Endodermal cell (in vitro differentiated cells): ENCODE results near the gene FRAT2. TPM values are rescaled to one million over a fixed set of nuclear protein-coding genes. Genes with fewer than 3 reads are reported as not detected.

Experiments
- DNase-seq: peaks from one replicate; pipeline ENCODE4 v3.0.0-alpha.2; 2017
- H3K27ac ChIP-seq: 2 replicates; pipeline ENCODE4 v1.5.1; 2013; ENCODE audit warnings: mild to moderate bottlenecking, low read depth, low read length, moderate library complexity
- H3K27me3 ChIP-seq: 2 replicates; pipeline ENCODE4 v1.6.1; 2013; ENCODE audit warnings: mild to moderate bottlenecking, low read length, moderate library complexity; ENCODE audit not compliant: insufficient read depth, control insufficient read depth, poor library complexity, severe bottlenecking
- H3K36me3 ChIP-seq: 2 replicates; pipeline ENCODE4 v1.7.0; 2013; ENCODE audit warnings: mild to moderate bottlenecking, low read length, moderate library complexity; ENCODE audit not compliant: control insufficient read depth, insufficient read depth
- H3K4me1 ChIP-seq: one replicate; pipeline ENCODE4 v1.7.0; 2013; ENCODE audit warnings: low read length; ENCODE audit not compliant: control insufficient read depth, insufficient read depth
- H3K4me3 ChIP-seq: 2 replicates; pipeline ENCODE4 v1.5.1; 2013; ENCODE audit warnings: mild to moderate bottlenecking, low read length, moderate library complexity
- H3K9ac ChIP-seq: 2 replicates; pipeline ENCODE4 v1.6.1; 2013; ENCODE audit warnings: mild to moderate bottlenecking, low read length, moderate library complexity; ENCODE audit not compliant: poor library complexity, severe bottlenecking; ENCODE audit errors: extremely low read depth
- H3K9me3 ChIP-seq: 2 replicates; pipeline ENCODE4 v1.6.1; 2013; ENCODE audit warnings: mild to moderate bottlenecking, low read length, moderate library complexity; ENCODE audit not compliant: control insufficient read depth
- H3K27ac Mint-ChIP-seq: 2 replicates; pipeline ENCODE4 v1.8.0; 2020; ENCODE audit warnings: mixed read lengths
- H3K27me3 Mint-ChIP-seq: 2 replicates; pipeline ENCODE4 v1.8.0; 2021; ENCODE audit warnings: mild to moderate bottlenecking, mixed read lengths; ENCODE audit not compliant: insufficient read depth
- H3K36me3 Mint-ChIP-seq: 2 replicates; pipeline ENCODE4 v1.8.0; 2020; ENCODE audit warnings: low read depth, mixed read lengths
- H3K4me1 Mint-ChIP-seq: 2 replicates; pipeline ENCODE4 v1.8.0; 2020; ENCODE audit warnings: mixed read lengths
- H3K4me3 Mint-ChIP-seq: 2 replicates; pipeline ENCODE4 v1.8.0; 2020; ENCODE audit warnings: mild to moderate bottlenecking, moderate library complexity, mixed read lengths
- H3K9me3 Mint-ChIP-seq: 2 replicates; pipeline ENCODE4 v1.8.0; 2020; ENCODE audit warnings: mild to moderate bottlenecking, mixed read lengths
- WGBS, 2 experiments: methylation state at CpG; one replicate each; pipeline versions ENCODE4 v1.1.5 to v1.1.7; 2013; ENCODE audit warnings: missing lambda C conversion rate in 2 of 2, mixed read lengths in 1 of 2; ENCODE audit not compliant: insufficient coverage in 1 of 2, insufficient read length in 1 of 2; 5-methylcytosine and 5-hydroxymethylcytosine counted together
- total RNA-seq, 2 donors: library from RNA; stranded (reverse); fragmentation: NEBNext Ultra II Directional in 1 of 2; extraction: Animal tissue kit (Norgen Biotek cat#: 25700) in 1 of 2; gene quantifications; 2 replicates in 1 of 2; 3 replicates in 1 of 2; pipeline ENCODE4 v1.2.1, GENCODE V29; 2021
- TF ChIP-seq, protein P1 (sequence below): fragments of 200-600 bp; sonication (generic); conservative IDR thresholded peaks from 2 replicates; pipeline ENCODE4 v1.5.0; 2021; ENCODE audit warnings: antibody characterized with exemption, mild to moderate bottlenecking

The FRAT2 gene
- total RNA-seq, 2 donors from 2014 or later = 31.0 to 35.2 TPM

- TF ChIP-seq, protein P1, sequence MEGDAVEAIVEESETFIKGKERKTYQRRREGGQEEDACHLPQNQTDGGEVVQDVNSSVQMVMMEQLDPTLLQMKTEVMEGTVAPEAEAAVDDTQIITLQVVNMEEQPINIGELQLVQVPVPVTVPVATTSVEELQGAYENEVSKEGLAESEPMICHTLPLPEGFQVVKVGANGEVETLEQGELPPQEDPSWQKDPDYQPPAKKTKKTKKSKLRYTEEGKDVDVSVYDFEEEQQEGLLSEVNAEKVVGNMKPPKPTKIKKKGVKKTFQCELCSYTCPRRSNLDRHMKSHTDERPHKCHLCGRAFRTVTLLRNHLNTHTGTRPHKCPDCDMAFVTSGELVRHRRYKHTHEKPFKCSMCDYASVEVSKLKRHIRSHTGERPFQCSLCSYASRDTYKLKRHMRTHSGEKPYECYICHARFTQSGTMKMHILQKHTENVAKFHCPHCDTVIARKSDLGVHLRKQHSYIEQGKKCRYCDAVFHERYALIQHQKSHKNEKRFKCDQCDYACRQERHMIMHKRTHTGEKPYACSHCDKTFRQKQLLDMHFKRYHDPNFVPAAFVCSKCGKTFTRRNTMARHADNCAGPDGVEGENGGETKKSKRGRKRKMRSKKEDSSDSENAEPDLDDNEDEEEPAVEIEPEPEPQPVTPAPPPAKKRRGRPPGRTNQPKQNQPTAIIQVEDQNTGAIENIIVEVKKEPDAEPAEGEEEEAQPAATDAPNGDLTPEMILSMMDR = no peak
- H3K27ac Mint-ChIP-seq = peak overlapping the region; percentile 39
- H3K27me3 ChIP-seq = peaks cover 11% of the 10 kb centered on the region
- peak; percentile 70 for DNase-seq
- H3K36me3 ChIP-seq = peaks cover 3% of the 10 kb centered on the region
- H3K9me3 ChIP-seq = no peaks in the 10 kb centered on the region
- WGBS, 2 experiments = 34 to 70% methylated on average over 17 to 23 of the region's 25 CpGs
- peaks cover 28% of the 10 kb centered on the region for H3K27me3 Mint-ChIP-seq
- peak overlapping the region; percentile 69 for H3K4me3 ChIP-seq
- H3K36me3 Mint-ChIP-seq = peaks cover 7% of the 10 kb centered on the region
- peaks cover 6% of the 10 kb centered on the region for H3K4me1 ChIP-seq
- H3K27ac ChIP-seq = no peak overlapping the region
- no peaks in the 10 kb centered on the region for H3K9me3 Mint-ChIP-seq
- peaks cover 41% of the 10 kb centered on the region for H3K4me1 Mint-ChIP-seq
- H3K4me3 Mint-ChIP-seq = peak overlapping the region; percentile 80
- H3K9ac ChIP-seq = peak overlapping the region; percentile 91
These were observed 675 bp upstream of the FRAT2 start for GRCh38 chr10:97335188-97335619.

GRCh38 chr10:97333601-97334369, 744 bp downstream of the FRAT2 start:
- Mint-ChIP-seq H3K27me3 (peaks cover 20% of the 10 kb centered on the region), H3K36me3 (peaks cover 16% of the 10 kb centered on the region), H3K4me1 (peaks cover 53% of the 10 kb centered on the region), H3K4me3 (peak overlapping the region; percentile 80), H3K27ac (peak overlapping the region; percentile 97), H3K9me3 (no peaks in the 10 kb centered on the region)
- Histone ChIP-seq H3K4me3 (peak overlapping the region; percentile 87), H3K9me3 (no peaks in the 10 kb centered on the region), H3K27me3 (peaks cover 11% of the 10 kb centered on the region), H3K27ac (no peak overlapping the region), H3K36me3 (peaks cover 3% of the 10 kb centered on the region), H3K9ac (peak overlapping the region; percentile 91), H3K4me1 (peaks cover 10% of the 10 kb centered on the region)
- TF ChIP-seq, protein P1 = no peak
- DNase-seq = peak; percentile 79
- WGBS, 2 experiments = 0% methylated on average over 20 to 89 of the region's 89 CpGs

GRCh38 chr10:97333351-97333600, 1.3 kb downstream of the FRAT2 start:
- Histone ChIP-seq H3K4me1 (peaks cover 10% of the 10 kb centered on the region), H3K27ac (no peak overlapping the region), H3K4me3 (peak overlapping the region; percentile 87), H3K36me3 (peaks cover 3% of the 10 kb centered on the region), H3K9me3 (no peaks in the 10 kb centered on the region), H3K9ac (peak overlapping the region; percentile 91), H3K27me3 (peaks cover 8% of the 10 kb centered on the region)
- Mint-ChIP-seq H3K4me1 (peaks cover 56% of the 10 kb centered on the region), H3K36me3 (peaks cover 16% of the 10 kb centered on the region), H3K4me3 (peak overlapping the region; percentile 80), H3K9me3 (no peaks in the 10 kb centered on the region), H3K27ac (peak overlapping the region; percentile 97), H3K27me3 (peaks cover 15% of the 10 kb centered on the region)
- WGBS, 2 experiments = 0% methylated on average over 3 to 7 of the region's 7 CpGs
- peak; percentile 79 for DNase-seq
- TF ChIP-seq, protein P1 = peak; percentile 54
